Ishikawa (cell line): ENCODE measurements around the gene ZNF70.

ENCODE experiments used
- CEBPB ChIP-seq: IDR thresholded peaks from 2 replicates; pipeline ENCODE4 v1.6.1; 2012
- CREB1 ChIP-seq: IDR thresholded peaks from 2 replicates; pipeline ENCODE4 v1.6.1; 2012; ENCODE audit warnings: low read depth
- EGR1 ChIP-seq: IDR thresholded peaks from 2 replicates; pipeline ENCODE4 v1.6.1; 2012
- EP300 ChIP-seq: IDR thresholded peaks from 2 replicates; pipeline ENCODE4 v1.6.1; 2012; ENCODE audit warnings: borderline replicate concordance
- FOXM1 ChIP-seq: IDR thresholded peaks from 2 replicates; pipeline ENCODE4 v1.6.1; 2012; ENCODE audit warnings: low read depth, borderline replicate concordance
- NFIC ChIP-seq: IDR thresholded peaks from 2 replicates; pipeline ENCODE4 v1.6.1; 2012
- RAD21 ChIP-seq: IDR thresholded peaks from 2 replicates; pipeline ENCODE4 v1.6.1; 2012; ENCODE audit warnings: low read depth
- TAF1 ChIP-seq: IDR thresholded peaks from 2 replicates; pipeline ENCODE4 v1.6.1; 2012; ENCODE audit warnings: low read depth, mild to moderate bottlenecking
- TCF12 ChIP-seq: IDR thresholded peaks from 2 replicates; pipeline ENCODE4 v1.6.1; 2012; ENCODE audit warnings: low read depth
- TEAD4 ChIP-seq: IDR thresholded peaks from 2 replicates; pipeline ENCODE4 v1.6.1; 2012
- YY1 ChIP-seq: IDR thresholded peaks from 2 replicates; pipeline ENCODE4 v1.6.1; 2012; ENCODE audit warnings: low read depth
- ZBTB7A ChIP-seq: IDR thresholded peaks from 2 replicates; pipeline ENCODE4 v1.6.1; 2012; ENCODE audit warnings: low read depth
- TF ChIP-seq, protein P1 (sequence below): IDR thresholded peaks from 2 replicates; pipeline ENCODE4 v1.6.1; 2012; ENCODE audit warnings: low read depth, mild to moderate bottlenecking
- TF ChIP-seq, protein P2 (sequence below): IDR thresholded peaks from 2 replicates; pipeline ENCODE4 v1.6.1; 2012
- TF ChIP-seq, protein P3 (sequence below): IDR thresholded peaks from 2 replicates; pipeline ENCODE4 v1.6.1; 2012

The ZNF70 gene

DNA sequence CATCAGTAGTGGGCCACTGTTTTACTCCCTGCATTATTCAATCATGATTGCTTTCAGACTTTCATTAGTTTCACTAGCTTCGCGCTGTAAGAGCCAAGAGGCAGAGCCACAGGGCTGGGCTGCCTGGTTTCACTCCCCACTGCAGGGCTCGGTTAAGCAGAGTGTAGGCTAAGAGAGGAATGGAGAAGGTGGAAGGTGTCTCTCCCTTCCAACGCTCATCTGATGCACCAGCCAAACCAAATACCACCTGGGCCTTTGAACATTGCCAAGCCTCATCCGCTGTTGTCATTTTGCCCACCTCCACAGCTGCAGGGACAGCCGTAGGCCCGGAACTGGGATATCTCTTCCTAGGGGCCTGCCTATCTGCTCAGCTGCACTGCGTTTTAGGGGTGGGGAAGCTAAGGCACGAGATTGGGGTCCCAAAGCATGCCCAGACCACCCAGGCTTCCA is 35.4 kb upstream of the ZNF70 start:
- no peak for TF ChIP-seq EP300
- no peak for TF ChIP-seq NFIC

DNA sequence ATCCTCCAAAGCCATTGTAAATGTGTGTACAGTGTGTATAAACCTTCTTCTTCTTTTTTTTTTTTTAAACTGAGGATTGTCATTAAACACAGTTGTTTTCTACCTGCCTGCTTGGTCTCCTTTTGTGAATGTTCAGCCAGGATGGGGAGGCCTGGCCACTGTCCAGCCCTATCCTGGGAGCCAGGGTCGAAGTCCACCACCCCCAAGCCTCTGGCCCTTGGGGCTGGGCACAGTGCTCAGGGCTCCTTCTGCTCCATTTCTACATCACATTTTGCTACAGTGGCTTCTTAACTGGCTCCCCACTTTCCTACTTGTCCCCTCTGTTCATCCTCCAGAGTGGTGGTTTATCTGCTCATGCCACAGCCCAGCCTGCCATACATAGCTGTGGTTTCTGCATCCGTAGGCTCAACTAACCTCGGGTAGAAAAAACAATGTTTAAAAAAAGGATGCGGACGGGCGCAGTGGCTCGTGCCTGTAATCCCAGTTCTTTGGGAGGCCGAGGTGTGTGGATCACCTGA is 33.4 kb upstream of the ZNF70 start:
- TF ChIP-seq, protein P1, sequence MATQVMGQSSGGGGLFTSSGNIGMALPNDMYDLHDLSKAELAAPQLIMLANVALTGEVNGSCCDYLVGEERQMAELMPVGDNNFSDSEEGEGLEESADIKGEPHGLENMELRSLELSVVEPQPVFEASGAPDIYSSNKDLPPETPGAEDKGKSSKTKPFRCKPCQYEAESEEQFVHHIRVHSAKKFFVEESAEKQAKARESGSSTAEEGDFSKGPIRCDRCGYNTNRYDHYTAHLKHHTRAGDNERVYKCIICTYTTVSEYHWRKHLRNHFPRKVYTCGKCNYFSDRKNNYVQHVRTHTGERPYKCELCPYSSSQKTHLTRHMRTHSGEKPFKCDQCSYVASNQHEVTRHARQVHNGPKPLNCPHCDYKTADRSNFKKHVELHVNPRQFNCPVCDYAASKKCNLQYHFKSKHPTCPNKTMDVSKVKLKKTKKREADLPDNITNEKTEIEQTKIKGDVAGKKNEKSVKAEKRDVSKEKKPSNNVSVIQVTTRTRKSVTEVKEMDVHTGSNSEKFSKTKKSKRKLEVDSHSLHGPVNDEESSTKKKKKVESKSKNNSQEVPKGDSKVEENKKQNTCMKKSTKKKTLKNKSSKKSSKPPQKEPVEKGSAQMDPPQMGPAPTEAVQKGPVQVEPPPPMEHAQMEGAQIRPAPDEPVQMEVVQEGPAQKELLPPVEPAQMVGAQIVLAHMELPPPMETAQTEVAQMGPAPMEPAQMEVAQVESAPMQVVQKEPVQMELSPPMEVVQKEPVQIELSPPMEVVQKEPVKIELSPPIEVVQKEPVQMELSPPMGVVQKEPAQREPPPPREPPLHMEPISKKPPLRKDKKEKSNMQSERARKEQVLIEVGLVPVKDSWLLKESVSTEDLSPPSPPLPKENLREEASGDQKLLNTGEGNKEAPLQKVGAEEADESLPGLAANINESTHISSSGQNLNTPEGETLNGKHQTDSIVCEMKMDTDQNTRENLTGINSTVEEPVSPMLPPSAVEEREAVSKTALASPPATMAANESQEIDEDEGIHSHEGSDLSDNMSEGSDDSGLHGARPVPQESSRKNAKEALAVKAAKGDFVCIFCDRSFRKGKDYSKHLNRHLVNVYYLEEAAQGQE: no peak
- TF ChIP-seq EGR1 (no peak), CREB1 (no peak), TCF12 (no peak), CEBPB (no peak), YY1 (no peak), EP300 (no peak), NFIC (no peak), RAD21 (no peak), ZBTB7A (no peak), TAF1 (no peak), FOXM1 (no peak)
- TF ChIP-seq, protein P2, sequence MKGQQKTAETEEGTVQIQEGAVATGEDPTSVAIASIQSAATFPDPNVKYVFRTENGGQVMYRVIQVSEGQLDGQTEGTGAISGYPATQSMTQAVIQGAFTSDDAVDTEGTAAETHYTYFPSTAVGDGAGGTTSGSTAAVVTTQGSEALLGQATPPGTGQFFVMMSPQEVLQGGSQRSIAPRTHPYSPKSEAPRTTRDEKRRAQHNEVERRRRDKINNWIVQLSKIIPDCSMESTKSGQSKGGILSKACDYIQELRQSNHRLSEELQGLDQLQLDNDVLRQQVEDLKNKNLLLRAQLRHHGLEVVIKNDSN: no peak

DNA sequence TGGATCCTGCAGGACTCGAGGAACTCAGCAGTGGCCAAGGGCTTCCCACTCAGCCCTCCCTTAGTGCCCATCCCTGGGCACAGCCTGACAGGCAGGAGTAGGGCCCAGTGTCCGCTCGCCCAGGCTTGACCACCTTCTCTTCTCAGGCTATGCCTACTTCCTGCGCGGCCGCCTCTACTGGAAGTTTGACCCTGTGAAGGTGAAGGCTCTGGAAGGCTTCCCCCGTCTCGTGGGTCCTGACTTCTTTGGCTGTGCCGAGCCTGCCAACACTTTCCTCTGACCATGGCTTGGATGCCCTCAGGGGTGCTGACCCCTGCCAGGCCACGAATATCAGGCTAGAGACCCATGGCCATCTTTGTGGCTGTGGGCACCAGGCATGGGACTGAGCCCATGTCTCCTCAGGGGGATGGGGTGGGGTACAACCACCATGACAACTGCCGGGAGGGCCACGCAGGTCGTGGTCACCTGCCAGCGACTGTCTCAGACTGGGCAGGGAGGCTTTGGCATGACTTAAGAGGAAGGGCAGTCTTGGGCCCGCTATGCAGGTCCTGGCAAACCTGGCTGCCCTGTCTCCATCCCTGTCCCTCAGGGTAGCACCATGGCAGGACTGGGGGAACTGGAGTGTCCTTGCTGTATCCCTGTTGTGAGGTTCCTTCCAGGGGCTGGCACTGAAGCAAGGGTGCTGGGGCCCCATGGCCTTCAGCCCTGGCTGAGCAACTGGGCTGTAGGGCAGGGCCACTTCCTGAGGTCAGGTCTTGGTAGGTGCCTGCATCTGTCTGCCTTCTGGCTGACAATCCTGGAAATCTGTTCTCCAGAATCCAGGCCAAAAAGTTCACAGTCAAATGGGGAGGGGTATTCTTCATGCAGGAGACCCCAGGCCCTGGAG is 32.6 kb upstream of the ZNF70 start:
- TF ChIP-seq, protein P1: no peak
- TF ChIP-seq TEAD4 (no peak), FOXM1 (no peak), EP300 (no peak), TAF1 (no peak)

DNA sequence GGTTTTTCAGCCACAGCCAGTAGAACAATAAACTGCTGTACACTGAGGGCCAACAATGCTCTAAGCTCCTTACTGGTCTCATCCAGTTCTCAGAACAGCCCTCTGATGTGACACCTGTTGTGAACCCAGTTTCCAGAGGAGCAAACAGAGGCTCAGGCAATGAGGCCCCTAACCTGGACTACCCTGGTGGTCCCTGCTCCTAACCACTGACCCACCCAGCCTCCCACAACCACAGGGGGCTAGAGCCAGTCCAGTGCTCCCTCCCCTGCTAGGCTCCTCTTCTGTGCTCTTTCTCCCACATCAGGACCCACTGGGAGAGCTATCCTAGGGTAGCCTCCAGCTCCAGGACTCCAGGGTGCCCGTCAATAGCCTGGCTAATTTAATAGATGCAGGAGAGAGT is 31.8 kb upstream of the ZNF70 start:
- no peak for TF ChIP-seq CEBPB
- TF ChIP-seq, protein P3, sequence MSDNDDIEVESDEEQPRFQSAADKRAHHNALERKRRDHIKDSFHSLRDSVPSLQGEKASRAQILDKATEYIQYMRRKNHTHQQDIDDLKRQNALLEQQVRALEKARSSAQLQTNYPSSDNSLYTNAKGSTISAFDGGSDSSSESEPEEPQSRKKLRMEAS: no peak
- no peak for TF ChIP-seq CREB1
- no peak for TF ChIP-seq NFIC
- TF ChIP-seq FOXM1: no peak
- TF ChIP-seq YY1: no peak
- no peak for TF ChIP-seq RAD21
- TF ChIP-seq TAF1: no peak
- no peak for TF ChIP-seq EP300
- TF ChIP-seq EGR1: no peak
- no peak for TF ChIP-seq TCF12
- TF ChIP-seq TEAD4: no peak
- no peak for TF ChIP-seq ZBTB7A
- TF ChIP-seq, protein P2: no peak
- TF ChIP-seq, protein P1: no peak

DNA sequence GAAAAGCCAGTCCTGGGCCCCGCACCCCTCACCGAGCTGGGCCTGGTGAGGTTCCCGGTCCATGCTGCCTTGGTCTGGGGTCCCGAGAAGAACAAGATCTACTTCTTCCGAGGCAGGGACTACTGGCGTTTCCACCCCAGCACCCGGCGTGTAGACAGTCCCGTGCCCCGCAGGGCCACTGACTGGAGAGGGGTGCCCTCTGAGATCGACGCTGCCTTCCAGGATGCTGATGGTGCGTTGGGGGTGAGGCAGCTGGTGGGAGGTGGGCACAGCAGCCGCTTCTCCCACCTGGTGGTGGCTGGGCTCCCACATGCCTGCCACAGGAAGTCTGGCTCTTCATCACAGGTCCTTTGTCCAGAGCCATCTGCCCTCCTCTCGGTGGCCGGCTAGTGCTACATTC is 31.3 kb upstream of the ZNF70 start:
- TF ChIP-seq, protein P3: no peak
